ENCODE data around the gene MCUB. TPM values are rescaled to one million over a fixed set of nuclear protein-coding genes. Genes with fewer than 3 reads are reported as not detected.

Gene MCUB
- total and polyA plus RNA-seq, 4 donors = 1.3 to 4.9 (median 1.9) TPM

GRCh38 chr4:109614466-109614865 lies 54.4 kb downstream of the MCUB start:
- H3K4me3 ChIP-seq (ENCODE audit: low read depth in 1 of 3, low read length in 3 of 3) = no peak overlapping the region
- H3K9ac ChIP-seq (ENCODE audit: low read depth in 1 of 2, low read length in 2 of 2) = no peak overlapping the region
- H3K4me1 ChIP-seq (ENCODE audit: control insufficient read depth in 4 of 4, insufficient read depth in 4 of 4, low read length in 3 of 4) = peaks cover 2 to 11% (median 8%) of the 10 kb centered on the region in 4 donors
- no peaks in the 10 kb centered on the region for H3K9me3 ChIP-seq (ENCODE audit: control insufficient read depth in 4 of 4, low read length in 3 of 4)
- WGBS = 90% methylated on average over 5 of the region's 5 CpGs
- H3K27ac ChIP-seq (ENCODE audit: low read depth in 1 of 2, low read length in 2 of 2) = no peak overlapping the region
- no peaks in the 10 kb centered on the region for H3K27me3 ChIP-seq (ENCODE audit: control insufficient read depth in 4 of 4, insufficient read depth in 4 of 4, low read length in 3 of 4)
- H3K36me3 ChIP-seq (ENCODE audit: control insufficient read depth in 4 of 4, insufficient read depth in 3 of 4, low read depth in 1 of 4, low read length in 3 of 4) = no peaks in the 10 kb centered on the region
- DNase-seq (ENCODE audit: low spot score) = no peak
- no peak for TF ChIP-seq HNF4G (IDR thresholded peaks at IDR 0.05)
- no peak for TF ChIP-seq RAD21 (IDR thresholded peaks at IDR 0.05)
- no peak for TF ChIP-seq FOXA1 (IDR thresholded peaks at IDR 0.05)
- TF ChIP-seq TAF1 (conservative IDR thresholded peaks at IDR 0.05) = no peak
- no peak for TF ChIP-seq ZBTB33 (IDR thresholded peaks at IDR 0.05)
- no peak for TF ChIP-seq FOXA2 (IDR thresholded peaks at IDR 0.05)
- no peak for TF ChIP-seq EGR1 (IDR thresholded peaks at IDR 0.05; ENCODE audit: low read depth in 2 of 2)
- no peak for TF ChIP-seq SP1 (IDR thresholded peaks at IDR 0.05)
- no peak for TF ChIP-seq YY1 (IDR thresholded peaks at IDR 0.05)
- no peak for TF ChIP-seq HNF4A (conservative IDR thresholded peaks at IDR 0.05)
- TF ChIP-seq ATF3 (IDR thresholded peaks at IDR 0.05) = no peak

GRCh38 chr4:109615742-109616141 lies 55.7 kb downstream of the MCUB start:
- Histone ChIP-seq H3K9me3 (ENCODE audit: control insufficient read depth in 4 of 4, low read length in 3 of 4) (no peaks in the 10 kb centered on the region), H3K4me1 (ENCODE audit: control insufficient read depth in 4 of 4, insufficient read depth in 4 of 4, low read length in 3 of 4) (peaks cover 2 to 11% (median 8%) of the 10 kb centered on the region in 4 donors), H3K9ac (ENCODE audit: low read depth in 1 of 2, low read length in 2 of 2) (no peak overlapping the region), H3K27ac (ENCODE audit: low read depth in 1 of 2, low read length in 2 of 2) (no peak overlapping the region), H3K4me3 (ENCODE audit: low read depth in 1 of 3, low read length in 3 of 3) (no peak overlapping the region), H3K36me3 (ENCODE audit: control insufficient read depth in 4 of 4, insufficient read depth in 3 of 4, low read depth in 1 of 4, low read length in 3 of 4) (no peaks in the 10 kb centered on the region), H3K27me3 (ENCODE audit: control insufficient read depth in 4 of 4, insufficient read depth in 4 of 4, low read length in 3 of 4) (no peaks in the 10 kb centered on the region)
- TF ChIP-seq YY1 (IDR thresholded peaks at IDR 0.05) (no peak), HNF4G (IDR thresholded peaks at IDR 0.05) (no peak), GABPA (IDR thresholded peaks at IDR 0.05 in 1 of 2, conservative IDR thresholded peaks at IDR 0.05 in 1 of 2) (no peak), MAX (IDR thresholded peaks at IDR 0.05) (no peak), ATF3 (IDR thresholded peaks at IDR 0.05) (no peak), JUND (IDR thresholded peaks at IDR 0.05) (no peak), RXRA (IDR thresholded peaks at IDR 0.05) (no peak), TAF1 (conservative IDR thresholded peaks at IDR 0.05) (no peak), HNF4A (conservative IDR thresholded peaks at IDR 0.05) (no peak), FOXA1 (IDR thresholded peaks at IDR 0.05) (no peak), CTCF (IDR thresholded peaks at IDR 0.05; ENCODE audit: low read depth, low read length, missing input control) (no peak), FOXA2 (IDR thresholded peaks at IDR 0.05) (no peak), EGR1 (IDR thresholded peaks at IDR 0.05; ENCODE audit: low read depth in 2 of 2) (no peak), RAD21 (IDR thresholded peaks at IDR 0.05) (no peak), SP1 (IDR thresholded peaks at IDR 0.05) (no peak), ZBTB33 (IDR thresholded peaks at IDR 0.05) (no peak), NR2F2 (IDR thresholded peaks at IDR 0.05) (no peak), REST (IDR thresholded peaks at IDR 0.05) (no peak)
- DNase-seq (ENCODE audit: low spot score) = no peak
- 97% methylated on average over 2 of the region's 2 CpGs for WGBS
